IMR-90 (cell line): ENCODE measurements around the gene TANGO6. TPM values are rescaled to one million over a fixed set of nuclear protein-coding genes. Genes with fewer than 3 reads are reported as not detected.
"Not testable (repeated sequence)": the region's sequence is repeated elsewhere in the genome, so short reads cannot be mapped to it uniquely, and the experiment has no call there.

ENCODE experiments used
- ATAC-seq: fragments of 200-7000 bp; cut with Tn5 transposase; 2 replicates; pipeline ENCODE4 v1.9.1; 2020; ENCODE audit warnings: low read depth, mild to moderate bottlenecking, moderate library complexity
- BruUV-seq: library from RNA; stranded (reverse); fragments of 400-500 nt; replicated peaks from 2 replicates; lab custom pipeline; 2021; lab: Mats Ljungman, UMichigan
- CTCF ChIA-PET: fragments of 300-600 bp; formaldehyde crosslinking; extraction: SDS; loops from one replicate; lab custom pipeline; 2021; ENCODE audit warnings: antibody characterized with exemption; lab: Yijun Ruan, JAX
- POLR2A ChIA-PET: fragments of 300-600 bp; sonication (Branson Sonifier 250); formaldehyde crosslinking; loops from one replicate; lab custom pipeline; 2022; ENCODE audit warnings: antibody characterized with exemption; ENCODE audit not compliant: unreplicated experiment; lab: Charles Lee
- DNase-seq: peaks from one replicate; pipeline ENCODE4 v3.0.0; 2013
- H2AFZ ChIP-seq: replicated peaks from 2 replicates; pipeline ENCODE3; 2013; ENCODE audit warnings: low read length, mild to moderate bottlenecking; ENCODE audit not compliant: poor library complexity
- H2AK5ac ChIP-seq: 2 replicates; pipeline ENCODE4 v1.6.1; 2013; ENCODE audit warnings: low read depth, low read length, inconsistent platforms
- H2AK9ac ChIP-seq: replicated peaks from 2 replicates; pipeline ENCODE3; 2013; ENCODE audit warnings: mild to moderate bottlenecking, low read depth, low read length, moderate library complexity; ENCODE audit not compliant: poor library complexity
- H2BK120ac ChIP-seq: 2 replicates; pipeline ENCODE4 v1.6.1; 2013; ENCODE audit warnings: low read depth, low read length, inconsistent platforms
- H2BK15ac ChIP-seq: 3 replicates; pipeline ENCODE4 v1.6.1; 2013; ENCODE audit warnings: low read depth, low read length, inconsistent platforms
- H2BK20ac ChIP-seq: 2 replicates; pipeline ENCODE4 v1.6.1; 2013; ENCODE audit warnings: low read depth, mild to moderate bottlenecking, inconsistent platforms, low read length, moderate library complexity
- H2BK5ac ChIP-seq: 2 replicates; pipeline ENCODE4 v1.6.1; 2013; ENCODE audit warnings: mild to moderate bottlenecking, low read depth, low read length, inconsistent platforms; ENCODE audit not compliant: poor library complexity, severe bottlenecking
- H3K14ac ChIP-seq: replicated peaks from 2 replicates; pipeline ENCODE4 v1.6.1; 2013; ENCODE audit warnings: low read depth, low read length, inconsistent platforms
- H3K18ac ChIP-seq: 2 replicates; pipeline ENCODE4 v1.6.1; 2013; ENCODE audit warnings: low read depth, low read length, control low read depth
- H3K23ac ChIP-seq: 2 replicates; pipeline ENCODE4 v1.6.1; 2013; ENCODE audit warnings: low read depth, low read length, inconsistent platforms
- H3K27ac ChIP-seq: 2 replicates; pipeline ENCODE4 v1.5.1; 2013; ENCODE audit warnings: mild to moderate bottlenecking, control low read depth, low read length; ENCODE audit not compliant: insufficient read depth
- H3K27me3 ChIP-seq: 2 replicates; pipeline ENCODE4 v1.6.1; 2013; ENCODE audit warnings: low read length; ENCODE audit not compliant: control insufficient read depth, insufficient read depth
- H3K36me3 ChIP-seq: 2 replicates; pipeline ENCODE4 v1.6.1; 2013; ENCODE audit warnings: low read length, mixed read lengths; ENCODE audit not compliant: control insufficient read depth, insufficient read depth
- H3K4ac ChIP-seq: 2 replicates; pipeline ENCODE4 v1.6.1; 2013; ENCODE audit warnings: low read depth, low read length, inconsistent platforms
- H3K4me1 ChIP-seq: 2 replicates; pipeline ENCODE4 v1.6.1; 2013; ENCODE audit warnings: low read length, mixed read lengths; ENCODE audit not compliant: control insufficient read depth, insufficient read depth
- H3K4me2 ChIP-seq: 2 replicates; pipeline ENCODE4 v1.6.1; 2013; ENCODE audit warnings: low read depth, mild to moderate bottlenecking, control low read depth, low read length, moderate library complexity
- H3K4me3 ChIP-seq: 2 replicates; pipeline ENCODE4 v1.5.1; 2013; ENCODE audit warnings: low read depth, mild to moderate bottlenecking, control low read depth, low read length, moderate library complexity; ENCODE audit not compliant: insufficient read depth
- H3K56ac ChIP-seq: 2 replicates; pipeline ENCODE4 v1.6.1; 2013; ENCODE audit warnings: low read length, inconsistent platforms; ENCODE audit not compliant: insufficient read depth; ENCODE audit errors: extremely low read depth
- H3K79me1 ChIP-seq, 2 experiments: 2 replicates each; pipeline ENCODE4 v1.6.1; 2013; ENCODE audit warnings: low read length in 2 of 2, inconsistent platforms in 1 of 2, low read depth in 1 of 2
- H3K9ac ChIP-seq: 2 replicates; pipeline ENCODE4 v1.6.1; 2013; ENCODE audit warnings: low read depth, low read length, control low read depth
- H3K9me1 ChIP-seq: 2 replicates; pipeline ENCODE4 v1.6.1; 2013; ENCODE audit warnings: low read length, inconsistent platforms; ENCODE audit not compliant: insufficient read depth
- H3K9me3 ChIP-seq: 2 replicates; pipeline ENCODE4 v1.6.1; 2013; ENCODE audit warnings: low read length; ENCODE audit not compliant: control insufficient read depth, insufficient read depth
- H4K20me1 ChIP-seq: 2 replicates; pipeline ENCODE4 v1.6.1; 2013; ENCODE audit warnings: low read length, inconsistent platforms; ENCODE audit not compliant: insufficient read depth
- H4K5ac ChIP-seq: 2 replicates; pipeline ENCODE4 v1.6.1; 2013; ENCODE audit warnings: mild to moderate bottlenecking, low read depth, low read length, control low read depth
- H4K8ac ChIP-seq, 2 experiments: 2 replicates each; pipeline ENCODE4 v1.6.1; 2013; ENCODE audit warnings: low read depth in 2 of 2, low read length in 2 of 2, control low read depth in 1 of 2, inconsistent platforms in 1 of 2
- H4K91ac ChIP-seq: 2 replicates; pipeline ENCODE4 v1.6.1; 2013; ENCODE audit warnings: low read depth, low read length, inconsistent platforms; ENCODE audit not compliant: insufficient read depth
- BHLHE40 ChIP-seq: fragments of 150-350 bp; IDR thresholded peaks from 2 replicates; pipeline ENCODE4 v1.6.1; 2016; ENCODE audit warnings: mild to moderate bottlenecking, low read depth, low read length
- RCOR1 ChIP-seq: IDR thresholded peaks from 2 replicates; pipeline ENCODE4 v1.6.1; 2012; ENCODE audit warnings: mild to moderate bottlenecking, low read length, improper control_type of control experiment; ENCODE audit not compliant: insufficient replicate concordance
- WGBS, 2 experiments: methylation state at CpG; one replicate each; pipeline versions ENCODE4 v1.1.5 to v1.1.7; 2013; ENCODE audit warnings: missing lambda C conversion rate in 2 of 2; ENCODE audit not compliant: insufficient read length in 1 of 2; ENCODE audit errors: extremely low coverage in 2 of 2; 5-methylcytosine and 5-hydroxymethylcytosine counted together
- dilution Hi-C: fragments of 300-500 bp; cut with HindIII; formaldehyde crosslinking; loops from one replicate; pipeline ENCODE4 v1.14.3; 2018; ENCODE audit warnings: low sequenced_read_pairs; ENCODE audit not compliant: unreplicated experiment
- in situ Hi-C: fragments of 300-500 bp; cut with MboI; formaldehyde crosslinking; loops from 3 replicates; pipeline ENCODE4 v1.14.3; 2019; ENCODE audit warnings: low sequenced_read_pairs, inconsistent platforms, mixed read lengths
- intact Hi-C: fragments of 100-400 bp; cut with micrococcal nuclease; formaldehyde crosslinking; loops from 2 replicates; pipeline ENCODE4 v1.10.0; 2022
- polyA plus RNA-seq, 3 experiments: library from polyadenylated mRNA; depleted of rRNA; stranded (reverse); fragments of >200 nt; gene quantifications; 2 replicates each; pipeline ENCODE4 v1.2.3, GENCODE V29; 2012; ENCODE audit warnings: low replicate concordance in 1 of 3
- total RNA-seq: library from RNA; depleted of rRNA; stranded (reverse); fragments of >200 nt; gene quantifications from 2 replicates; pipeline ENCODE4 v1.2.3, GENCODE V29; 2012

TANGO6 gene
- total and polyA plus RNA-seq, 2 of the 4 experiments (the other 2 are of a cell fraction), result 6.7 to 22.4 TPM

DNA sequence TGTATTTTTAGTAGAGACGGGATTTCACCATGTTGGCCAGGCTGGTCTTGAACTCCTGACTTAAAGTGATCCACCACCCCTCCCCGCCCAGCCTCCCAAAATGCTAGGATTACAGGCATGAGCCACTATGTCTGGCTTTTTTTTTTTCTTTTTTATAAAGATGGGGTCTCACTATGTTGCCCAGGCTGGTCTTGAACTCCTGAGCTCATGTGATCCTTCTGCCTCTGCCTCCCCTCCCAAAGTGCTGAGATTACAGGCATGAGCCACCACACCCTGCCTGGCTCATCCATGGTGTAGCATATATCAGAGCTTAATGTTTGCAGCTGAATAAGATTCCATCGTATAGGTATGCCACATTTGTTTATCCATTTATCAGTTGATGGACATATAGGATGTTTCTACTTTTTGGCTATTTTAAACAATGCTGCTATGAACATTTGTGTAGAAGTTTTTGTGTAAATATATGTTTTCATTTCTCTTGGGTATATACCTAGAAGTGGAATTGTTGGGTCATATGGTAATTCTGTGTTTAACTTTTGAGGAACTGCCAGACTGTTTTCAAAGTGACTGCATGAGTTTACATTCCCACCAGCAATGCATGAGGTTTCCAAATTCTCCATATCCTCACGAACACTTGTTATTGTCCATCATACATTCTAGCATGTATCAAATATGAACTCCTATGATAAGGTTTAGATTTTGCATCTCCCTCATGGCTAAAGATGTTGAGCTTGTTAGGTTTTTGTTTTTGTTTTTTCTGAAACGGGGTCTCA lies 206.5 kb downstream of the TANGO6 start (continued):
- TF ChIP-seq BHLHE40 (no peak), RCOR1 (no peak)

DNA sequence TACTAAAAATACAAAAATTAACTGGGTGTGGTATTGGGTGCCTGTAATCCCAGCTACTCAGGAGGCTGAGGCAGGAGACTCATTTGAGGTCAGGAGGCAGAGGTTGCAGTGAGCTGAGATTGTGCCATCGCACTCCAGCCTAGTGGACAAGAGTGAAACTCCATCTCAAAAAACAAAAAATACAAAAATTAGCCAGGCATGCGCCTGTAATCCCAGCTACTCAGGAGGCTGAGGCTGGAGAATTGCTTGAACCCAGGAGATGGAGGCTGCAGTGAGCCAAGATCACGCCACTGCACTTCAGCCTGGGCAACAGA lies 208.1 kb downstream of the TANGO6 start:
- H2AK5ac ChIP-seq, H3K9ac ChIP-seq, H4K91ac ChIP-seq, H3K4me2 ChIP-seq, H3K23ac ChIP-seq, H2BK120ac ChIP-seq, H2BK15ac ChIP-seq, H3K18ac ChIP-seq, H3K27ac ChIP-seq, ATAC-seq, H4K8ac ChIP-seq, intact Hi-C loops, H3K36me3 ChIP-seq, H3K4me3 ChIP-seq, H3K14ac ChIP-seq, H3K79me1 ChIP-seq, H3K4ac ChIP-seq, dilution Hi-C loops, CTCF ChIA-PET, H4K5ac ChIP-seq, DNase-seq, BruUV-seq, H3K9me3 ChIP-seq, POLR2A ChIA-PET, H2BK5ac ChIP-seq, in situ Hi-C loops, H4K20me1 ChIP-seq, H3K27me3 ChIP-seq, H2AFZ ChIP-seq, H2AK9ac ChIP-seq, H3K56ac ChIP-seq, H2BK20ac ChIP-seq: not testable (repeated sequence)
- peaks cover 10% of the 10 kb centered on the region for H3K4me1 ChIP-seq
- no CpG with 5 or more reads among the region's 3 CpGs for WGBS, 2 experiments
- H3K9me1 ChIP-seq, result peaks cover 10% of the 10 kb centered on the region
